HG02571 (cell line): ENCODE measurements around the gene NTNG2.

Experiments used
- ATAC-seq: cut with Tn5 transposase; IDR thresholded peaks from one replicate; pipeline ENCODE4 v1.9.1; 2021; ENCODE audit warnings: mild to moderate bottlenecking, moderate library complexity; ENCODE audit not compliant: unreplicated experiment

NTNG2 gene

DNA sequence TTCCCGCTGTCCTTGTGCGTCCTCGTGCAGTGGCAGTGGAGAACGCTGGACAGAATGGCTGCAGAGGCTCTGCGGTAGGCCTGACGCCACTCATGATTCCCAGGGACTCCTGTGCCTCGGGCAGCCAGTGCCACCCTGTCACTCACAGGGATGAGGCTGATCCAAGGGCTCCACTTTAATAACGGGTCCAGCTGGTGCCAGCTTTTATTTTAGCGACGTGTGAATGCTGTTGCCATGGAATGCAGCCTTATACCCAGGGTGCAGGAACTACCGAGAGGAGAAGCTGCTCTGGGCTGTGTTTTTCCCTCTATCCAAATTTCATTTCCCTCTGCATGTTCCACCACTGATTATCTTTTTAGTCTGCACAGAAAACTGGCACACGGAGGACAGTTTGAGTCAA lies 15.8 kb upstream of the NTNG2 start:
- no peak for ATAC-seq

DNA sequence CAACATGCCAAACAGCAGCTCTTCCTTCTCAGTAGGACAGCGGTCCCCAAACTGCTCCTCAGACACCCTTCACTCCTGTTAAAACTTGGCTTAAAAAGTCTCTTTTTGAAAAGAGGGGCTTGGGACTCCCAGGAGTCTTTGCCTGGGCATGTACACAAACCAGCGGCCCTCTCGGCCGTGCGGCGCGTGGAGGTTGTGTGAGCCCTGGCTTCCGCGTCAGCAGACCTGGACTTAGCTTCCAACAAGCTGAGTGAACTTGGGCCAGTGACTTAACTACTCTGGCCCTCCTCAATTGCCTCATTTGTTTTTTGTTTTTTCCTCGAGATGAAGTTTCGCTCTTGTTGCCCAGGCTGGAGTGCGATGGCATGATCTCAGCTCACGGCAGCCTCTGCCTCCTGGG lies 15.3 kb upstream of the NTNG2 start:
- no peak for ATAC-seq

DNA sequence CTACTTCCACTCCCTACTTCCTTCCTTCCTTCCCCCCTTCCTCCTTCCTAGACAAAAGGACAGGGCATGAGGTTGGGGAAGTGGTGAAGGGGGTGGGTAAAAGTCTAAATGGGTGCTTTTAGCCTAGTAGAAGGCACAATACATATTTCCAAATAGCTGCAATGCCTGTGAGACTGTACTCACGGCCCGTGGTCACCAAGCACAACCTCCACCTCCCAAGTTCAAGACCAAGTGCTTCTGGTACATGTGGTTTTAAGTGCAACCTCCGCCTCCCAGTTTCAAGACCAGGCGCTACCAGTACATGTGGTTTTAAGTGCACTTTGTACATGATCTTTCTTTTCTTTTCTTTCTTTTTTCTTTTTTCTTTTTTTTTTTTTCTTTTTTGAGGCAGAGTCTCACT lies 14.5 kb upstream of the NTNG2 start:
- ATAC-seq, result no peak

DNA sequence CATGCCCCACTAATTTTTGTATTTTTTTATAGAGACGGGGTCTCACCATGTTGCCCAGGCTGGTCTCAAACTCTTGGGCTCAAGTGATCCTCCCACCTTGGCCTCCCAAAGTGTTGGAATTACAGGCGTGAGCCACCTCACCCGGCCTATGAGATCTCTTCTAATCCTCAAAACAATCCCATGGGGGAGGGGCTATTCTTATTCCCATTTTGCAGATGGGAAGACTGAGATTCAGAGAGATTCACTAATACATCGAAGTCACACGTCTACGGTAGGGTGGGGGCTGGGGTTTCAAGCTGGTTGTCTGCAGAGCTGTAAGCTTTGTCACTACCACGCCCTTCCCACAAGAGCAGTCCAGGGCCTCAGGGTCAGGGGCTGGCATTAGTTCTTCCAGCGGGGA lies 14.0 kb upstream of the NTNG2 start:
- no peak for ATAC-seq

DNA sequence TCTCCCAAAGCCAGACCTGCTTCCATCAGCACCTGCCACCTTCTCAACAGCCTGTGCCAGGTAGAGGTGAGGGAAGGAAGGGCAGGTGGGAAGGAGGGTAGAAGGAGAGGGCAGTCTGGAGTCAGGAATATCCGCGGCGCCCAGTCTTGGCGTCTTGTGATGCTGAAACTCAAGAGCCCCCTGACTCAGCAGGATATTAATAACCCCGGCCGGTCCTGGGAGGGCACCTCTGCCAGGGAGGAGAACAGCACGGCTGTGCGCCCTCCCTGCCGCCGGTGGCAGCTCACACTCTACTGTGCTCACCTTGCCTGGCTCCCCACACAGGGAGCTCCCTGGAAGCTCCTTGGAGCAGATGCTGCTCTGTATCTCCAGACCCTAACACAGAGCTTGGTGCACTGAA lies 11.6 kb upstream of the NTNG2 start:
- no peak for ATAC-seq

DNA sequence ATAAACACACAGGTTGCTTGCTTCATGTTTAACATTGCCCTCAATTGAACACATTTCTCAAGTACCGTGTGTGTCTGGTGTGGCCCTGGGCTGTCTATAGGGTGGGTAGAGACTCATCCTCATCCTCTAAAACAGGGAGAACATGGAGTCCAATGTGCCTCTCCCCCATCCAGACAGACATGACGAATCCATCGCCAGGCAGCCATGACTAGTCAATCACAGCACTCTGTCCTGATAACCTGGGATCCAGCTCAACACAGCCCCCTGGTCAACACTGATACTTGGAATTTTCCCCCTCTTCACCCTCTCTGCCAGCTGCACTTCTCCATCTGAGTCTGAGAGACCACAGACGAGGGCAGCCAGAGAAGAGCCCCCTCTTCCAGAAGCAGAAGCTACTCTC lies 10.7 kb upstream of the NTNG2 start:
- ATAC-seq, result no peak

DNA sequence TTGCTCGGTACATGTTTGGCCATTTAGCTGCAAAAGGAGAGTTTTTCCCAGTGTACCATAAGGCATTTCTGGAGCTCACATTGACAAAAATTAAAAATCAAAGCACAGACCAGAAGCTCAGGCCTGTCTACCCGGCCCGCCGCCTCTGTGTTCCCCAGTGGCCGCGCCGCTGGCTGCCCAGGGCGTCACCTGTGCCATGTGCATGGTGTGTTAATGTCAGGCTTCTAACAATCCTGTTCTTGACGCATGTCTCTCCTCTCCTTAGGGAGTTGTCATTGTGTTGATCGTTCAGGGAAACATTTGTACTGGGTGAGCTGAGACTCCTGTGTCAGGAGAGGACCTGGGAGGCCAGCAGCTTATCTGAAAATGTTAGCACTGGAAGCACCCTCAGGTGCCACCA lies 9.6 kb upstream of the NTNG2 start:
- no peak for ATAC-seq

DNA sequence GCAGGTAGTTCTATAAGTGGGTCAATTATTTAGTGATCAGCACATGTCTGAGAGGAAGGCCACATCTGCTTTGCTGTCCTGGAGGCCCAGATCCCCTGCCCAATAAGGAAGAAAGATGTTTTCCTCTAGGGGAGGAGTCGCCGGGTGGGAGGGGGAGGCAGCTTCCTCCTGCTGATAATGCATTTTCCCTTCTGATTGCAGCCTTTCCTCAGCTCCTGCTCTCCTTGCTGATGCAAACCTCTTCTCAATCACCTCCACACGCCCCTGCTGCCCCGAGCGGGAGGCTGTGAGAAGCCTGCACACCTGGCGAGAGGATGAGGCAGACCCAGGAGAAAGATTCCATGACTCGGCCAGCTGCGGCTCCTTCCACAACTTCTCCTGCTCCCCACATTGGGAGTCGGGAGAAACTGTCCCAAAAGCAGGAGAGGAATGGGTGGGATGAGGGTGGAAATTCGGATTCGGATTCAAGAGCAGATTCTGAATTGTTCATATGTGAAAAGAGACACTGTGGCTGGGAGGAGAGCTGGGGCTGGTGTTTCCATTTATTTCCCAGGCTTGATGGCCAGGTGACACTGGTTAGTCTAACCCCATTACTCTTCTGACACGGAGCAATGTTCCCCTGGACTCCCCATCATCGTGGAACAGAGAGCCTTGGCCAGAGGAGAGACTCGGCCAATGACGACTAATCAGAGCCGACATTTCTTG lies 6.8 kb upstream of the NTNG2 start:
- ATAC-seq, result no peak

DNA sequence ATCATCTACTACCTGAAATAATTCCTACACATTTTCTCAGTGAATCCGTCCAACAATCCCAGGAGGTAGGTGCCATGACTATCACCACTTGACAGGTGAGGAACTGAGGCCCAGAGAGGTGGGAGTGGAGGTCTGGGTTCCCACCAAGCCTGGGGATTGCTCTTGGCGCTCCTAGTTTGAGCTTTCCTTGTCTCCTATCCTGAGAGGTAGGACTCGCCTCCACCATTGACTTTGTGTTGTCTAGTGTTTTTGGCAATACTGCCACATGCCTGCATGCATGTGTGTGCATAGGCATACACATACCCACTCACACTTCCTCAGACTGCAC lies 6.3 kb upstream of the NTNG2 start:
- no peak for ATAC-seq

DNA sequence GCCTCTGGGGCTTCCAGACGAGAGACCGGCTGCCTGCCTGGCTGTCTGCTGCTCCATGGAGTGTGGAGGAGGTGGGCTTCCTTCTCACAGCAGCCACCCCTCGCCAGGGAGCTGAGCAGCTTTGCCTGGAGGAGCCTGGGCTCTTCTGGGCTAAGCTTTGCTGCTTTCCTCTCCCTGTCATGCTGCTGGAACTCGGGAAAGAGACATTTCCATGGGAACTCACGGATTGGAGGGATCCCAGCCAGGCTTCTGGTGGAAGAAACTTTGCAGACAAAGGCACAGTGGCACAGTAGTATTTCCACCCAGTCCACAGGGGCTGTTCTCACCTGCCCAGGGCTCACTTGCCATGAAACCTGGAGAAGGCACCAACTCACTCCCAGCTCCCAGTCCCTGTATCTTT lies 5.6 kb upstream of the NTNG2 start:
- ATAC-seq, result no peak

DNA sequence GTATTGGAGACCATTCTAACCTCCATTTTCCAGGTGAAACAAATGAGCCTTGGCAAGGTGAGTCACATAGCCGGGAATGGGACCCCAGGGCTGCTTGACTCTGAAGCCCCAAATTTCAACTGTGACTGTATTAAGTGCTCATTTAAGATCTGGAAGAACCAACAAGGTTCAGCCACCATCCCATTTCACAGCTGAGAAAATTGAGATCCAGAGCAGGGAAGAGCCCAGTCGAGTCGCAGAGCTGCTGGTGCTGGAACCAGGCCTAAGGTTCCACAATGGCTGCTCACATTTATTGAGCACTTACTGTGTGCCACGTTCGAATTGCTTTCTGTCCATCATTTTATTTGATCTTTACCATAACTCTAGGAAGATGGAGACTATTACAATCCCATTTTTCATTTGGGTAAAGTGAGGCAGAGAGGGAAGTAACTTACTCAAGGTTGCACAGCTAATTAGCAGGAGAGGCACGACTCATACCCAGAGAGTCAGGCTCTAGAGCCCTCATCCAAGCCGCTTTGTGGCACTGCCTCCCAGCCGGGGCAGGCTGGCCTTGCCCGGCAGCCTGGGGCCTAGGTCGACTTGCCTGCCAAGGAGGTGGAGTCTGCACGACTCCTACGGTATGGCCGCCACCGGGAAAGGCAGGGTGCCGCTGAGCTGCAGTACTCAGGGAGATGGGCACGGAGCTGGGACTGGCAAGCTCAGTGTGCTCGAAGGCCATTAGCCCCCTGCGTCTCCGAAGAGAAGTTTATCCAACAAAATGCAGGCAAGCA lies 4.3 kb upstream of the NTNG2 start:
- ATAC-seq, result no peak

DNA sequence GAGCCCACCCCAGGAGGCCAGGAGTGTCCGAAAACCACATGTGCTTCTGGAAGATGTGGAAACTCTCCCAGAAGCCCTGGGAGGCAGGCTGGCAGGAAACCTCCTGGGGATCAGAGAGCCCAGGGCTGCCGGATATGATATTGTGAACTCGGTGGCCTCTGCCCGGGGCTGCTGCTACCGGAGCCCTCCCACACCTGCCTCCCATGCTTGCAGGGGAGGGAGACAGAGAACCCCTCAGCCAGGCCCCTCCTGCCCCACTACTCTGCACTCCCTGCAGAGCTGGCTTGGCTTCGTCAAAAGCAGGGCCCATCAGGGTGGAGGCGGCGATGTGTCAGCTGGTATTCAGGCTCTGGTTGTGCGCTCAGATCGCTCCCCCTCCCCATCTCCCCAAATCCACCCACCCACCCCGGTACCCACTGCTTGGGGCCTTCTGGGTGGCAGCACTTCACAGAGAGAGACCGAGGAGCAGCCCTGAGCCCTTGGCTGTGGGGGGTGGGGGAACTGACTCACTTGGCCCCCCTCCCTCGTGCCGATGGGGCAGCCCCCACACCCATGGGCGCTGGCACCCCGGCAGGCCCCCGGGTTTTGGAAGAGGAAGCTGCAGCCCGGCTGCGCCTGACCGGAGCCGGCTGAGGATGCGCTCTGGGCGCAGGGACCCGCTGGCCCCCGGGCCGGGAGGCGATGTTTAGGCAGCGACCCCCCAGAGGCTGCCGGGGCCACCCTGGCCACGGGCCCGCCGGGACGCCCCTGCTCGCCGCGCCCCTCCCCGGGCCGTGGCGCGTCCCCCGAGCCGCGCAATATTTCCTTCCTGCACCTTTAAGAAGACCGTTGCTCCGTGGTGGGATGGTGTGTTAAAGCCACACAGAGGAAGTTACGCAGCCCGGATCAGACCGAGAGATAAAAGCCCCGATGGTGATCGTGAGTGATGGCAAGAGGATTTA lies 786 bp upstream of the NTNG2 start:
- ATAC-seq, result no peak

DNA sequence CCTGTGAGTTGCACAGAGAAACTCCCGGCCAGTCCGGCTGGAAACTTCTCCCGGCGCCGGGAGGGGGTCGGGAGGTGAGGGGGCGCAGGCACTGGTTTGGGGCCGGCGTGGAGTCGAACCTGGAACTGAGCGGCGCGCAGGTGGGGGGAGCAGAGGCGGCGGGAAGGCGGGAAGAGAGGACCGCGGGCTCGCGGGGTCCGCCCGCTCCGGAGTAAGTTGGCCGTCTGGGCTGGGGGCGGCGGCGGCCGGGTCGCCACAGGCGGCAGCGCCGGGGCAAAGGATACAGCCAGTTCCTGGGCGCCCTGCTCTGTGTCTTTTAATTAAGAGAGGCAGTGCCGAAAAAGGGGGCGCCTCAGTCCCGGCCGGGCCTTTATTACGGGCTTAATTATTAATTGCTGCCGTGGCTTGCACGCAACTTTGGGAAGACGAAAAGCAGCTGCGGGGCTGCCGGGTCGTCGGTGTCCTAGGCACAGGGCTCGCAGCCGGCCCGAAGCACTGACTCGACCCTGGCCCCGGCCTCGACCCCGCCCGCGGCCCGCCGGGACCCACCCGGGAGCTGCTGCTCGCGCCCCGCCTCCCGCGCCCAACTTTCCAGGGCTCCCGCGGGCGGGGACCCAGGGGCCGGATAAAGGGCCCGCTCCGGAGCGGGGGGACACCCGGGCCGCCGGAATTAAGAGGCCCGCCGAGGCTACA lies 1.1 kb downstream of the NTNG2 start:
- no peak for ATAC-seq

DNA sequence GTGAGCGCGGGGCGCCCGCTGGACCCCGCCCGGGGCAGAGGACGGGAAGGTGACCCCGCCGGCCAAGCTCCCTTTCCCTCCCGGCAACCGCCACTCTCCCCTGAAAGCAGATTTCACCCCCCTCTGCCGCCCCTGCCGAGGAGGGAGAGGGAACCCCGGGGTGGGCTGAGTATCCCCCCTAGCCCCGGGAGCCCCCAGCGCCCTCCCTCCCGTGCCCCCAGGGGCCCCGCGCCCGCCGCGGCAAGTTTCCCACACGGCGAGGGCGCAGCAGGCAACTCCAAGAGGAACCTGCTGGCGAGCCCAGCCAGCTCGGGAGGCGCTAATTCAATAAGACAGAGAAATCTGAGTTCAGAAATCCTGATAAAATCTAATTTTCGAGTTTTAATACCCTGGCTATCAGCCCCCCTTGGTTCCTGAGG lies 1.6 kb downstream of the NTNG2 start:
- no peak for ATAC-seq

DNA sequence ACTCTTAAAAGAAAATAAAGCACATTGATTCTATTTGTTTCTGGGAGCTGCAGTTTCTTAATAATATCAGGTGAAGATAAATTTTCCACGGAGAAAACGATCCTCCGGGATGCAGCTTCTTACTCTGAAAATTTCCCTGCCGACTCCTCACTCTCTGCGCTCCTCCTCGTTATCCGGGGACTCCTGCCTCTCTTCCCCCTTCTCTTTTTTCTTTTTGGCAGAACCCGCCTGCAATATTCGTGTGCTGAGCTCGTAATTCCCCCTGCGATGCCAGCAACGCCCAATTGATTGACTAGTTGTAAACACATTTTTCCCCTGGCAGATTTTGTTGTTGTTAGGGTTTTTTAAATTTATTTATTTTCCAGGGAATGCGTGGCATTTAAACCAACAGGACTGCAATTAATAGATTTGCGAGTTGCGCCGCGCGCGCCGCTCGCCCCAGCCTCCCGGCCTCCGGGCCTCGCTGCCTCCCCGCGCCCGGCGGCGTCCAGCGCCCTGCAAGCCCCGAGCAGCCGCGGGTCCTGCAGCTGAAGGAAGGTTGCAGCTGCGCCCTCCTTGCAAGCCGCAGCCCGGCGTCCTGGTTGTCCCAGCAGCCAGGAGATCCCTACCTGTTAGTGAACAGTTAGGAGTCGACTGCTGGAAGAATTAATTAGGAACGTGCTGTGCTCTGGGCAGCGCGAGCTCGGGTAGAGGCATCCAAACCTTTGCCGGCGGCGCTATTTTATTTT lies 2.2 kb downstream of the NTNG2 start:
- no peak for ATAC-seq

DNA sequence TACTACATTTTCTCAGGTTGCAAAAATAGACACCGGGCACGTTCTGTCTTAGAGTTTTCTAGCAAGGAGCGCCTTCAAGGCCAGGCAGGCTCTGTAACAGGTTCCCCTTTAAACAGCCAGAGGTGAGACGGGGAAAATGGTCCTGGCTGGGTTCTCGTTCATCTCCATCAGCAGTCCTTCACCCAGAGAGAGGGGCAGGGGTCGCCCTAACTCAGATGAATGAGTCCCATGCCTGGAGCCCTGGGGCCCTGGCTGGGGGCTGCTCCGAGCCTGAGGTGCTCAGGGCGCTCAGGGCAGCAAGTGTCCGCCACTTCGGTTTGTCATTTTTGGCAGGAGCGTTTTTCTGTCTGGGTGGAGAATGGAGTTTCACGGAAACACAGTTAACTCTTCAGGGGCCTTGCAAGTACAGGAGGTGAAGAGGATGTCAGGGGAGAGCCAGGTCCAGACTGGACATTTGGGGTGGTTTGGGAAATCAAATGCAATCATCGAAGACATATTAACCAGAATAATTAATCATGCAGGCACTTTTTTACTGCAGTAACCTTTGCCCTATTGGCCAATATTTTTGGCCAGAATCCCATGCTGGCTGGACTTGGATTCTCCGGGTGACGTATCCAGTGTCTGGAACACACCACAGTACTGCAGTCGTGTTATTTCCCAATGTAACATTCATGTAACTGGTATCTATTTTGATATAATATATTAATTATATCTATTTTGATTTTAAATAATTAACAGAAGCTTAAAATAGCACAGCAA lies 2.9 kb downstream of the NTNG2 start:
- ATAC-seq, result no peak

DNA sequence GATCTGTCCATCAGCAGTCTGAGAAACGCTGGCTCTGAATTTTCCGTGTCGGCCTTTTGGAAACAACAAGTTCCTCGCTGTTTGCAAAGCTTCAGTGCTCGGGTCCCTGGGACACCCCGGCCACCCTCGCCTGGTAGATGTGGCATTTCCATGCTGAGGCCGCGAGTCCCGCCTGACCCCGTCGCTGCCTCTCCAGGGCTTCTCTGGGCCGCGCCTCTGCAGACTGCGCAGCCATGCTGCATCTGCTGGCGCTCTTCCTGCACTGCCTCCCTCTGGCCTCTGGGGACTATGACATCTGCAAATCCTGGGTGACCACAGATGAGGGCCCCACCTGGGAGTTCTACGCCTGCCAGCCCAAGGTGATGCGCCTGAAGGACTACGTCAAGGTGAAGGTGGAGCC lies 4.7 kb downstream of the NTNG2 start:
- no peak for ATAC-seq

DNA sequence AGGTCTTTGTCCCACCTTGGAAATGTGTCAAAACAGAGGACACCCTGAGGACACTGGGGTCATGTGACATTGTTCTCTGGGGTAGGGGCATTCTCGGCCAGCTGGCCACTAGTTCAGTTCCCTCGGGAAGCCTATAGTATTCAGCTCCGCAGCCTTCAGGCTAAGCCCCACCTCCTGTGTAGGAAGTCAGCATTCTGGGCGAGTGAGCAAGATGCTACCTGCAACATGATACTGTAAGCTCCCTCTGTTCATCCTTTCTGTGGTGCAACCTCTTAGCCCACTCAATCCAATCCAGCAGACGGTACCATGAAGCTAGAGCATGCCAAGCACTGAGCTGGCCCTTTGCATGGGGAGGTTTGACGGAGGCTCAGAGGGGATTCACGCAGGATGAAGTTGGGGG lies 5.3 kb downstream of the NTNG2 start:
- ATAC-seq, result no peak

DNA sequence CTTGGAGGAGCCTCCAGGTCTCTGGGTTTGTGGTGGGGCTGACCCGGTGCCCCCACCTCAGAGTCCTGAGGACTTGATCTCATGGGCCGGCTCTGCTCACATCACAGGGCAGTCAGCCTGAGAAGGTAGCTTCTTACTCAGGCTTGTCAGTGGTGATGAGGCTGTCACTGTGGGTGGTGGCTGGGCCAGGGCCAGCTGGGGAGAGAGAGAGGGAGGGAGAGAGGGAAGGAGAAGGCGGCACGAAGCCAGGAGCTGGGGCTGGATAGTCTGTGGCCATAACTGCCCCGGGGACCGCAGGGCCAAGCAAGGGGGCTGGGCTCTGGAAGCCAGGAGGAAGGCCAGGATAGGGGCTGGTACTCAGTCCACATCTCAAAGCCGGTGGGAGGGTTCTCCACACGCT lies 6.5 kb downstream of the NTNG2 start:
- no peak for ATAC-seq

DNA sequence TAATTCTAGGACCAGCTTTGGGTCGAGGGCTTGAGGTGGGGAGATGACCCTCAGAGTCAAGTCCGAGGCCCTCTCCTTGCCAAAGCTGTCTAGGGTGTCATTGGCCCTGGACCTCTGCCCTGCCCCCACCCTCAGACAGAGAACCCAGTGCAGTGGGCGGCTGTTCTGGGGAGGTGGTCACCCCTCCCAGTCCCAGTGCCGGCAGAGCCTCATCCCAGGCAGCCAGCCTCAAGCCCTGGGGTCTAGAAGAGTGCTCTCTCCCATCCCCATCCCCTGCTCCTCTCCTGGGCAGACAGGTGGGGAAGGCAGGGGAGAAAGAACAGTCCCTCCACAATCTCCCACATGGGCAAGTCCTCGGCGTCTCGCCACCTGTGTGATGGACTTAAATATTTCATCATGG lies 7.0 kb downstream of the NTNG2 start:
- no peak for ATAC-seq
